Measurements from ENCODE around the gene SNRPD2.
A peak's percentile ranks its signal among the peaks of the same experiment; 100 is the strongest.

DNA sequence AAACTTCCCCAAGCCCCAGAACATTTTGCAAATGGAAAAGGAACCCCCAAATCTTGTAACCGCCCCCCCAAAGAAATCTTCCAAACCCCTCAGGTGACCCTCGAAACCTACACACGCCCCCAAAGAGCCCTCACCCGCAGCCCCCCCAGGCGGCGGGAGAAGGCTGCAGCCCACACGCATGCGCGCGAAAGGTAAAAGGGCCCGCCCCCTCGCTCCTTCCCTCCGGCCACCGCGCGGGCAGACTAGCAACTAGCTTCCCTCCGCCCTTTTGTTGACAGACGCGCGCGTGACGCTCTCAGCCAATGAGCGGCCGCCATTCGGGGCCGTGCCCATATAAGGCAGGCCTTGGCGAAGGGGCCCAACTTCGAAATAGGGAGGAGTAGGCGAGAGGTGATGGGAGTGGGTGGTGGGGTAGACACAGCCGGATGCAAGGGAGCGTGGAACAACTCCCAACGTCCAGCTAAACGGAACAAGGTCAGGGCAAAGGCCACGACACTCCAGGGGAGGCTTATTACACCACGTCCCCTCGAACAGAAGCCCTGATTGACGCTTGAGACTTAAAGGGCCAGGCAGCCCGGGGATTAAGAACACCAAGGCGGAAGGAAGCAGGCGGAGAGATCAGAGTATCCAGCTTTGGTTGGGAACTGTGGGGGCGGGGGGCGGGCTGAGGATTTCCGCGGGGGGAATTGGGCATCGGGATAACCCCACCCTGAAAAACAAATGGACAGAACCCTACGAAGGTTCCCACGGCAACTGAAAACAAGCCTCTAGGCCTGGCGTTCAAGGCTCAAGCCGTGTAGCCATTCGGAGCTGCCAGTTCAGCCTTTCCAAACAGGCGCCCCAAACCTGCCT lies 25.6 kb upstream of the SNRPD2 start:
- peak in 3 of 4 experiments; percentile 10 to 42 (median 40) for TF ChIP-seq CTCF (IDR thresholded peaks at IDR 0.05)
- peak; percentile 65 to 77 for TF ChIP-seq POLR2A (IDR thresholded peaks at IDR 0.05)

All from uterus (tissue), 2 donors.